ENCODE results near the gene APBB2. TPM values are rescaled to one million over a fixed set of nuclear protein-coding genes. Genes with fewer than 3 reads are reported as not detected.
"Not testable (repeated sequence)": the region's sequence is repeated elsewhere in the genome, so short reads cannot be mapped to it uniquely, and the experiment has no call there.

Gene APBB2
- total RNA-seq, 1 experiment from 2014 or later, result 46.0 TPM

DNA sequence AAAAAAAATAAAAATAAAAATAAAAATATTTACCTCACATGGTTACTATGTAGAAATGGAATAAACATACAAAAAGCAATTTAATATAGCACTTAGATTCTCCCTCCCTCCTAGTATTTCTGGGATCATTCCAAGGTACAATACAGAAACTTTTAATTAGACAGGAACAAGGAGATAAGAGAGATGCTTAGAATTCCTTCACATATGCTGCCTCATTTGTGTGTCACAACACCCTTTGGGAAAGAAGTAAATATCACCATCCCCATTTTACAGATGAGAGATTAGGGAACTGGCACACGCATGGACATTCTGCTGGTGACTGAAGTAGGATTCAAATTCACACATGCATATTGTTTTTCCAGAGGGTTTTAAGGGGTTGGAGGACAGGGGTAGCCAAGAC is 164.2 kb downstream of the APBB2 start:
- no peak overlapping the region for H3K27ac ChIP-seq
- no peaks in the 10 kb centered on the region for H3K9me3 ChIP-seq (ENCODE audit: insufficient read depth, low read depth)
- no peaks in the 10 kb centered on the region for H3K27me3 ChIP-seq (ENCODE audit: insufficient read depth, low read depth)
- no peaks in the 10 kb centered on the region for H3K36me3 ChIP-seq (ENCODE audit: low read depth)
- CTCF ChIA-PET, result no interaction called here
- H3K4me1 ChIP-seq (replicated peaks; ENCODE audit: insufficient read depth), result no peaks in the 10 kb centered on the region
- H4K20me1 ChIP-seq (ENCODE audit: insufficient read depth), result no peaks in the 10 kb centered on the region; the same call in 1 of the 2 replicates
- no peaks in the 10 kb centered on the region for H3K79me2 ChIP-seq (ENCODE audit: low read depth)
- no peak for TF ChIP-seq EZH2 (IDR thresholded peaks at IDR 0.05; ENCODE audit: low read depth)
- TF ChIP-seq, protein P1, sequence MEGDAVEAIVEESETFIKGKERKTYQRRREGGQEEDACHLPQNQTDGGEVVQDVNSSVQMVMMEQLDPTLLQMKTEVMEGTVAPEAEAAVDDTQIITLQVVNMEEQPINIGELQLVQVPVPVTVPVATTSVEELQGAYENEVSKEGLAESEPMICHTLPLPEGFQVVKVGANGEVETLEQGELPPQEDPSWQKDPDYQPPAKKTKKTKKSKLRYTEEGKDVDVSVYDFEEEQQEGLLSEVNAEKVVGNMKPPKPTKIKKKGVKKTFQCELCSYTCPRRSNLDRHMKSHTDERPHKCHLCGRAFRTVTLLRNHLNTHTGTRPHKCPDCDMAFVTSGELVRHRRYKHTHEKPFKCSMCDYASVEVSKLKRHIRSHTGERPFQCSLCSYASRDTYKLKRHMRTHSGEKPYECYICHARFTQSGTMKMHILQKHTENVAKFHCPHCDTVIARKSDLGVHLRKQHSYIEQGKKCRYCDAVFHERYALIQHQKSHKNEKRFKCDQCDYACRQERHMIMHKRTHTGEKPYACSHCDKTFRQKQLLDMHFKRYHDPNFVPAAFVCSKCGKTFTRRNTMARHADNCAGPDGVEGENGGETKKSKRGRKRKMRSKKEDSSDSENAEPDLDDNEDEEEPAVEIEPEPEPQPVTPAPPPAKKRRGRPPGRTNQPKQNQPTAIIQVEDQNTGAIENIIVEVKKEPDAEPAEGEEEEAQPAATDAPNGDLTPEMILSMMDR (conservative IDR thresholded peaks at IDR 0.05), result no peak
- no peak overlapping the region for H3K4me2 ChIP-seq
- H3K9me2 ChIP-seq (ENCODE audit: insufficient read depth), result no peaks in the 10 kb centered on the region
- no peak overlapping the region for H3K4me3 ChIP-seq
- no peaks in the 10 kb centered on the region for H3F3A ChIP-seq (ENCODE audit: insufficient read depth, low read depth)
- DNase-seq, result no peak
- POLR2A ChIA-PET (ENCODE audit: unreplicated experiment), result no interaction called here
- H2AFZ ChIP-seq, result no peak overlapping the region
- intact Hi-C loops (cut with micrococcal nuclease; ENCODE audit: unreplicated experiment), result no loop called here
- no TSS peak for BruUV-seq (replicated peaks)

DNA sequence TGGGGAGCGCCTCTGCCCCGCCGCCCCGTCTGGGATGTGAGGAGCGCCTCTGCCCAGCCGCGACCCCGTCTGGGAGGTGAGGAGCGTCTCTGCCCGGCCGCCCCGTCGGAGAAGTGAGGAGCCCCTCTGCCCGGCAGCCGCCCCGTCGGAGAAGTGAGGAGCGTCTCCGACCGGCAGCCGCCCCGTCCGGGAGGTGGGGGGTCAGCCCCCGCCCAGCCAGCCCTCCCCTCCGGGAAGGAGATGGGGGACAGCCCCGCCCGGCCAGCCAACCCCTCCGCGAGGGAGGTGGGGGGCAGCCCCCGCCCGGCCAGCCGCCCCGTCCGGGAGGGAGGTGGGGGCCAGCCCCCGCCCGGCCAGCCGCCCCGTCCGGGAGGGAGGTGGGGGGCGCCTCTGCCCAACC is 165.2 kb downstream of the APBB2 start:
- BruUV-seq (replicated peaks); H3F3A ChIP-seq (ENCODE audit: insufficient read depth, low read depth); H3K9me3 ChIP-seq (ENCODE audit: insufficient read depth, low read depth); H3K27me3 ChIP-seq (ENCODE audit: insufficient read depth, low read depth); H3K36me3 ChIP-seq (ENCODE audit: low read depth); CTCF ChIA-PET; H2AFZ ChIP-seq; H3K79me2 ChIP-seq (ENCODE audit: low read depth); H3K4me3 ChIP-seq; H3K4me2 ChIP-seq; H3K4me1 ChIP-seq (replicated peaks; ENCODE audit: insufficient read depth); H3K27ac ChIP-seq; intact Hi-C loops (cut with micrococcal nuclease; ENCODE audit: unreplicated experiment); H4K20me1 ChIP-seq (ENCODE audit: insufficient read depth); POLR2A ChIA-PET (ENCODE audit: unreplicated experiment); DNase-seq; H3K9me2 ChIP-seq (ENCODE audit: insufficient read depth): not testable (repeated sequence)

DNA sequence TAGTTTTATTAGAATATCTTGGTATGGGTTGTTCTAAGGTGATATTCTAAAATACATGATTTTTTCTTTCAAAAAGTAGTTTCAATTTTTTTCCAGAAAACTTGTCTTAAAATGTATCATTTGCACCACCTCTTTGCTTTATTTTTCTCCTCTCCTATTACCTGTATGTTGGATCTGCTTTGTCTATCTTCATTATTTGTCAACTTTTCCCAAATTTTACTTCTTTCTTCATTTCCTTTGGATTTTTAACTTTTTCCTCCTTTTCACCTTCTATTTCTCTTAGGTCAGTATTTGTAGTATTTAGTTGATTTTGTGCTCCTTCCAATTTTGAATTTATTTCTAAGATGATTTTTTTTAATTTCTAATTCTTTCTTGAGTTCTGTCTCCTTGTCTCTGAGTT is 169.6 kb downstream of the APBB2 start:
- TF ChIP-seq, protein P1 (conservative IDR thresholded peaks at IDR 0.05), result no peak
- TF ChIP-seq EZH2 (IDR thresholded peaks at IDR 0.05; ENCODE audit: low read depth), result no peak
- Histone ChIP-seq H3F3A (ENCODE audit: insufficient read depth, low read depth) (no peaks in the 10 kb centered on the region; the same call in 1 of the 2 replicates), H3K36me3 (ENCODE audit: low read depth) (no peaks in the 10 kb centered on the region), H3K4me2 (no peak overlapping the region), H3K79me2 (ENCODE audit: low read depth) (no peaks in the 10 kb centered on the region), H3K27ac (no peak overlapping the region), H2AFZ (no peak overlapping the region), H4K20me1 (ENCODE audit: insufficient read depth) (no peaks in the 10 kb centered on the region), H3K9me2 (ENCODE audit: insufficient read depth) (no peaks in the 10 kb centered on the region), H3K27me3 (ENCODE audit: insufficient read depth, low read depth) (no peaks in the 10 kb centered on the region), H3K4me1 (replicated peaks; ENCODE audit: insufficient read depth) (no peaks in the 10 kb centered on the region), H3K4me3 (no peak overlapping the region), H3K9me3 (ENCODE audit: insufficient read depth, low read depth) (peaks cover 14% of the 10 kb centered on the region)
- ChIA-PET POLR2A (ENCODE audit: unreplicated experiment) (no interaction called here), CTCF (no interaction called here)
- no TSS peak for BruUV-seq (replicated peaks)
- intact Hi-C loops (cut with micrococcal nuclease; ENCODE audit: unreplicated experiment), result no loop called here
- DNase-seq, result no peak

DNA sequence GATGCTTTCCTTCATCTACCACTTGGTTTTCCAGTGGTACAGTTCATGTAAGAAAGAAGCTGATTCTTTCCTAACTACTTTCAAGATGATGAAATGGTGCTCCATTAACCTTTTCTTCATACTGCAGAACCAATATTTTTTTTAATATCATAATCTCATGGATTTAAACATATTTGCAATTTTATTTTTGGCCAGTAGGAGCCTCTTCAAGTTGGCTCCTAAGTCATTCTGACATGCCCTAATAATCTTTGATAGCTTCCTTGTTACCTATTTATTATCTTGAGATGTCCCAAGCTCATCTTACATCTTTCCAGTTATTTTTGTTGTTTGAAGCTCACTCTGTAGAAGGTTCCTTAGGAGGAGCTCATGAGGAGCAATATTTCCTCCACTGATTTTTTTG is 170.2 kb downstream of the APBB2 start:
- no peaks in the 10 kb centered on the region for H3K79me2 ChIP-seq (ENCODE audit: low read depth)
- H3K27me3 ChIP-seq (ENCODE audit: insufficient read depth, low read depth), result no peaks in the 10 kb centered on the region
- H3K9me2 ChIP-seq (ENCODE audit: insufficient read depth), result no peaks in the 10 kb centered on the region
- no peak overlapping the region for H3K4me3 ChIP-seq
- no TSS peak for BruUV-seq (replicated peaks)
- H3K27ac ChIP-seq, result no peak overlapping the region
- H2AFZ ChIP-seq, result no peak overlapping the region
- H3K4me1 ChIP-seq (replicated peaks; ENCODE audit: insufficient read depth), result no peaks in the 10 kb centered on the region
- H4K20me1 ChIP-seq (ENCODE audit: insufficient read depth), result no peaks in the 10 kb centered on the region
- H3K4me2 ChIP-seq, result no peak overlapping the region
- TF ChIP-seq, protein P1 (conservative IDR thresholded peaks at IDR 0.05), result peak; percentile 40
- TF ChIP-seq EZH2 (IDR thresholded peaks at IDR 0.05; ENCODE audit: low read depth), result no peak
- no peaks in the 10 kb centered on the region for H3K36me3 ChIP-seq (ENCODE audit: low read depth)
- intact Hi-C loops (cut with micrococcal nuclease; ENCODE audit: unreplicated experiment), result no loop called here
- DNase-seq, result no peak
- no peaks in the 10 kb centered on the region; the same call in 1 of the 2 replicates for H3F3A ChIP-seq (ENCODE audit: insufficient read depth, low read depth)
- peaks cover 14% of the 10 kb centered on the region for H3K9me3 ChIP-seq (ENCODE audit: insufficient read depth, low read depth)
- POLR2A ChIA-PET (ENCODE audit: unreplicated experiment), result no interaction called here
- CTCF ChIA-PET, result no interaction called here
